MM.1S (cell line): ENCODE measurements around the gene RAPGEF3.

ENCODE experiments used
- EZH2 ChIP-seq: fragments of 300-600 bp; sonication (generic); optimal IDR thresholded peaks from 2 replicates; pipeline ENCODE3; 2017; ENCODE audit warnings: low read depth, mild to moderate bottlenecking, antibody characterized with exemption, low read length, mixed read lengths
- TF ChIP-seq, protein P1 (sequence below): fragments of 300-600 bp; sonication (generic); IDR thresholded peaks from 2 replicates; pipeline ENCODE4 v1.5.1; 2016; ENCODE audit warnings: antibody characterized with exemption, low read length, mixed read lengths

GRCh38 chr12:47803191-47803875, 44.7 kb upstream of the RAPGEF3 start:
- TF ChIP-seq, protein P1, sequence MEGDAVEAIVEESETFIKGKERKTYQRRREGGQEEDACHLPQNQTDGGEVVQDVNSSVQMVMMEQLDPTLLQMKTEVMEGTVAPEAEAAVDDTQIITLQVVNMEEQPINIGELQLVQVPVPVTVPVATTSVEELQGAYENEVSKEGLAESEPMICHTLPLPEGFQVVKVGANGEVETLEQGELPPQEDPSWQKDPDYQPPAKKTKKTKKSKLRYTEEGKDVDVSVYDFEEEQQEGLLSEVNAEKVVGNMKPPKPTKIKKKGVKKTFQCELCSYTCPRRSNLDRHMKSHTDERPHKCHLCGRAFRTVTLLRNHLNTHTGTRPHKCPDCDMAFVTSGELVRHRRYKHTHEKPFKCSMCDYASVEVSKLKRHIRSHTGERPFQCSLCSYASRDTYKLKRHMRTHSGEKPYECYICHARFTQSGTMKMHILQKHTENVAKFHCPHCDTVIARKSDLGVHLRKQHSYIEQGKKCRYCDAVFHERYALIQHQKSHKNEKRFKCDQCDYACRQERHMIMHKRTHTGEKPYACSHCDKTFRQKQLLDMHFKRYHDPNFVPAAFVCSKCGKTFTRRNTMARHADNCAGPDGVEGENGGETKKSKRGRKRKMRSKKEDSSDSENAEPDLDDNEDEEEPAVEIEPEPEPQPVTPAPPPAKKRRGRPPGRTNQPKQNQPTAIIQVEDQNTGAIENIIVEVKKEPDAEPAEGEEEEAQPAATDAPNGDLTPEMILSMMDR, result no peak
- TF ChIP-seq EZH2, result no peak
